ENCODE data around the gene BLZF1. TPM values are rescaled to one million over a fixed set of nuclear protein-coding genes. Genes with fewer than 3 reads are reported as not detected.
"Not testable (repeated sequence)": the region's sequence is repeated elsewhere in the genome, so short reads cannot be mapped to it uniquely, and the experiment has no call there.

BLZF1 gene
- total and polyA plus RNA-seq, 7 experiments from 2014 or later = 9.9 to 26.8 (median 16.9) TPM

- peaks cover 5 to 37% (median 16%) of the 10 kb centered on the region in 7 donors for H3K4me1 Mint-ChIP-seq
- intact Hi-C loops (cut with micrococcal nuclease); H3K36me3 ChIP-seq (ENCODE audit: control insufficient read depth in 2 of 3, insufficient read depth in 3 of 3, low read length in 3 of 3); POLR2A ChIA-PET; H3K4me3 ChIP-seq (ENCODE audit: low read length); H3K9me3 ChIP-seq (ENCODE audit: control insufficient read depth in 2 of 3, low read length in 3 of 3); H3K27ac ChIP-seq (ENCODE audit: low read depth, low read length); H3K4me3 Mint-ChIP-seq; H3K27me3 Mint-ChIP-seq; H3K27me3 ChIP-seq (ENCODE audit: control insufficient read depth in 2 of 2, insufficient read depth in 2 of 2, low read length in 2 of 2); H3K4me1 ChIP-seq (ENCODE audit: control insufficient read depth in 2 of 2, insufficient read depth in 2 of 2, low read length in 2 of 2); ATAC-seq; DNase-seq; CTCF ChIA-PET: not testable (repeated sequence)
- H3K36me3 Mint-ChIP-seq = peaks cover 7 to 55% (median 52%) of the 10 kb centered on the region in 5 donors
- H3K27ac Mint-ChIP-seq = peak overlapping the region in 1 of 9 donors; percentile 76
- peaks cover 0 to 26% (median 7%) of the 10 kb centered on the region in 11 donors for H3K9me3 Mint-ChIP-seq
Observed at GRCh38 chr1:169336947-169337715, 30.9 kb upstream of the BLZF1 start.

GRCh38 chr1:169338617-169339016 is 29.4 kb upstream of the BLZF1 start:
- CTCF ChIA-PET = interaction anchor here (1.2 kb wide), 1 partner anchor 735 kb away, joined by 3 read pairs; no protein-coding TSS in a partner anchor

GRCh38 chr1:169339773-169340172 is 28.2 kb upstream of the BLZF1 start:
- Mint-ChIP-seq H3K27me3 (no peaks in the 10 kb centered on the region), H3K4me1 (peaks cover 5 to 26% (median 10%) of the 10 kb centered on the region in 7 donors), H3K36me3 (peaks cover 4 to 41% (median 35%) of the 10 kb centered on the region in 5 donors), H3K27ac (no peak overlapping the region), H3K4me3 (no peak overlapping the region), H3K9me3 (peaks cover 0 to 18% (median 3%) of the 10 kb centered on the region in 11 donors)
- intact Hi-C loops (cut with micrococcal nuclease) = no loop called here
- Histone ChIP-seq H3K36me3 (ENCODE audit: control insufficient read depth in 2 of 3, insufficient read depth in 3 of 3, low read length in 3 of 3) (no peaks in the 10 kb centered on the region), H3K4me1 (ENCODE audit: control insufficient read depth in 2 of 2, insufficient read depth in 2 of 2, low read length in 2 of 2) (no peaks in the 10 kb centered on the region), H3K9me3 (ENCODE audit: control insufficient read depth in 2 of 3, low read length in 3 of 3) (no peaks in the 10 kb centered on the region), H3K27me3 (ENCODE audit: control insufficient read depth in 2 of 2, insufficient read depth in 2 of 2, low read length in 2 of 2) (no peaks in the 10 kb centered on the region), H3K27ac (ENCODE audit: low read depth, low read length) (no peak overlapping the region), H3K4me3 (ENCODE audit: low read length) (no peak overlapping the region)
- POLR2A ChIA-PET = no interaction called here
- no peak for DNase-seq
- CTCF ChIA-PET = no interaction called here
- no peak for ATAC-seq

More at GRCh38 chr1:169338617-169339016, 29.4 kb upstream of the BLZF1 start:
- Histone ChIP-seq H3K27ac (ENCODE audit: low read depth, low read length) (no peak overlapping the region), H3K4me3 (ENCODE audit: low read length) (no peak overlapping the region), H3K9me3 (ENCODE audit: control insufficient read depth in 2 of 3, low read length in 3 of 3) (no peaks in the 10 kb centered on the region), H3K4me1 (ENCODE audit: control insufficient read depth in 2 of 2, insufficient read depth in 2 of 2, low read length in 2 of 2) (no peaks in the 10 kb centered on the region), H3K36me3 (ENCODE audit: control insufficient read depth in 2 of 3, insufficient read depth in 3 of 3, low read length in 3 of 3) (no peaks in the 10 kb centered on the region), H3K27me3 (ENCODE audit: control insufficient read depth in 2 of 2, insufficient read depth in 2 of 2, low read length in 2 of 2) (no peaks in the 10 kb centered on the region)
- POLR2A ChIA-PET = no interaction called here
- Mint-ChIP-seq H3K4me1 (peaks cover 5 to 32% (median 16%) of the 10 kb centered on the region in 7 donors), H3K27me3 (no peaks in the 10 kb centered on the region), H3K36me3 (peaks cover 4 to 47% (median 44%) of the 10 kb centered on the region in 5 donors), H3K27ac (no peak overlapping the region), H3K4me3 (no peak overlapping the region), H3K9me3 (peaks cover 0 to 23% (median 3%) of the 10 kb centered on the region in 11 donors)
- intact Hi-C loops (cut with micrococcal nuclease) = no loop called here
- DNase-seq (no peak), ATAC-seq (no peak)

GRCh38 chr1:169340882-169341281 is 27.1 kb upstream of the BLZF1 start:
- Histone ChIP-seq H3K27me3 (ENCODE audit: control insufficient read depth in 2 of 2, insufficient read depth in 2 of 2, low read length in 2 of 2) (no peaks in the 10 kb centered on the region), H3K27ac (ENCODE audit: low read depth, low read length) (no peak overlapping the region), H3K4me3 (ENCODE audit: low read length) (no peak overlapping the region), H3K9me3 (ENCODE audit: control insufficient read depth in 2 of 3, low read length in 3 of 3) (no peaks in the 10 kb centered on the region), H3K4me1 (ENCODE audit: control insufficient read depth in 2 of 2, insufficient read depth in 2 of 2, low read length in 2 of 2) (no peaks in the 10 kb centered on the region), H3K36me3 (ENCODE audit: control insufficient read depth in 2 of 3, insufficient read depth in 3 of 3, low read length in 3 of 3) (no peaks in the 10 kb centered on the region)
- Mint-ChIP-seq H3K36me3 (peaks cover 0 to 34% (median 29%) of the 10 kb centered on the region in 5 donors), H3K9me3 (peaks cover 0 to 15% (median 1%) of the 10 kb centered on the region in 11 donors), H3K4me1 (peaks cover 5 to 26% (median 10%) of the 10 kb centered on the region in 7 donors), H3K27me3 (no peaks in the 10 kb centered on the region), H3K4me3 (no peak overlapping the region), H3K27ac (no peak overlapping the region)
- POLR2A ChIA-PET = no interaction called here
- intact Hi-C loops (cut with micrococcal nuclease) = no loop called here
- DNase-seq (no peak), ATAC-seq (no peak)
- CTCF ChIA-PET = interaction anchor here (1.2 kb wide), 1 partner anchor 998 kb away, joined by 4 read pairs; no protein-coding TSS in a partner anchor

- H3K9me3 ChIP-seq (ENCODE audit: control insufficient read depth in 2 of 3, low read length in 3 of 3); H3K4me1 ChIP-seq (ENCODE audit: control insufficient read depth in 2 of 2, insufficient read depth in 2 of 2, low read length in 2 of 2); intact Hi-C loops (cut with micrococcal nuclease); H3K36me3 ChIP-seq (ENCODE audit: control insufficient read depth in 2 of 3, insufficient read depth in 3 of 3, low read length in 3 of 3); H3K27ac Mint-ChIP-seq; H3K4me3 Mint-ChIP-seq; H3K27me3 Mint-ChIP-seq; H3K27ac ChIP-seq (ENCODE audit: low read depth, low read length); H3K27me3 ChIP-seq (ENCODE audit: control insufficient read depth in 2 of 2, insufficient read depth in 2 of 2, low read length in 2 of 2); DNase-seq; H3K4me3 ChIP-seq (ENCODE audit: low read length); ATAC-seq; POLR2A ChIA-PET: not testable (repeated sequence)
- peaks cover 0 to 15% (median 0%) of the 10 kb centered on the region in 11 donors for H3K9me3 Mint-ChIP-seq
- peaks cover 5 to 23% (median 10%) of the 10 kb centered on the region in 7 donors for H3K4me1 Mint-ChIP-seq
- CTCF ChIA-PET = interaction anchor here (1.2 kb wide), 1 partner anchor 999 kb away, joined by 4 read pairs; no protein-coding TSS in a partner anchor
- H3K36me3 Mint-ChIP-seq = peaks cover 0 to 26% (median 21%) of the 10 kb centered on the region in 5 donors
Observed at GRCh38 chr1:169342096-169342495, 25.9 kb upstream of the BLZF1 start.

GRCh38 chr1:169345511-169345910 is 22.5 kb upstream of the BLZF1 start:
- Mint-ChIP-seq H3K4me1 (peaks cover 0 to 7% (median 2%) of the 10 kb centered on the region in 7 donors), H3K27ac (no peak overlapping the region), H3K36me3 (peaks cover 0 to 8% (median 5%) of the 10 kb centered on the region in 5 donors), H3K9me3 (peaks cover 0 to 3% (median 0%) of the 10 kb centered on the region in 11 donors), H3K4me3 (no peak overlapping the region), H3K27me3 (peaks cover 0 to 3% (median 0%) of the 10 kb centered on the region in 5 donors)
- Histone ChIP-seq H3K4me1 (ENCODE audit: control insufficient read depth in 2 of 2, insufficient read depth in 2 of 2, low read length in 2 of 2) (no peaks in the 10 kb centered on the region), H3K27ac (ENCODE audit: low read depth, low read length) (no peak overlapping the region), H3K27me3 (ENCODE audit: control insufficient read depth in 2 of 2, insufficient read depth in 2 of 2, low read length in 2 of 2) (no peaks in the 10 kb centered on the region), H3K9me3 (ENCODE audit: control insufficient read depth in 2 of 3, low read length in 3 of 3) (no peaks in the 10 kb centered on the region), H3K36me3 (ENCODE audit: control insufficient read depth in 2 of 3, insufficient read depth in 3 of 3, low read length in 3 of 3) (no peaks in the 10 kb centered on the region), H3K4me3 (ENCODE audit: low read length) (no peak overlapping the region)
- POLR2A ChIA-PET = no interaction called here
- CTCF ChIA-PET = interaction anchor here (0.6 to 1.6 kb wide), 2 partner anchors 1000 to 1003 kb away, joined by 4 to 6 read pairs; no protein-coding TSS in a partner anchor
- intact Hi-C loops (cut with micrococcal nuclease) = loop anchor here in 1 of 2 donors (5.0 kb wide), 1 partner anchor 238 kb away; the partner anchor contains the start of gene ATP1B1
- ATAC-seq = no peak
- no peak for DNase-seq
